ENCODE data around the gene VPS13A.
"Not testable (repeated sequence)": the region's sequence is repeated elsewhere in the genome, so short reads cannot be mapped to it uniquely, and the experiment has no call there.

Gene VPS13A

GRCh38 chr9:77316058-77316457, 138.7 kb downstream of the VPS13A start:
- no peak for DNase-seq

- no peak for DNase-seq
These were observed 147.7 kb downstream of the VPS13A start for GRCh38 chr9:77325058-77325457.

- DNase-seq: no peak
These were observed 150.8 kb downstream of the VPS13A start for GRCh38 chr9:77328102-77328501.

- DNase-seq: no peak
These were observed 192.7 kb downstream of the VPS13A start for GRCh38 chr9:77370064-77370463.

- DNase-seq: no peak
These were observed 196.9 kb downstream of the VPS13A start for GRCh38 chr9:77374266-77374665.

- DNase-seq: no peak
These were observed 198.7 kb downstream of the VPS13A start for GRCh38 chr9:77375956-77376532.

- DNase-seq: no peak
These were observed 207.1 kb downstream of the VPS13A start for GRCh38 chr9:77384406-77384805.

- no peak for DNase-seq
These were observed 208.9 kb downstream of the VPS13A start for GRCh38 chr9:77386187-77386586.

- DNase-seq: no peak
These were observed 214.5 kb downstream of the VPS13A start for GRCh38 chr9:77391834-77392233.

- DNase-seq: no peak
These were observed 215.0 kb downstream of the VPS13A start for GRCh38 chr9:77392328-77392727.

GRCh38 chr9:77398581-77398980, 221.2 kb downstream of the VPS13A start:
- not testable (repeated sequence) for DNase-seq

- no peak for DNase-seq
These were observed 222.6 kb downstream of the VPS13A start for GRCh38 chr9:77399964-77400363.

- no peak for DNase-seq
These were observed 225.0 kb downstream of the VPS13A start for GRCh38 chr9:77402286-77402685.

GRCh38 chr9:77403239-77403638, 225.9 kb downstream of the VPS13A start:
- DNase-seq: no peak

- DNase-seq: not testable (repeated sequence)
These were observed 231.2 kb downstream of the VPS13A start for GRCh38 chr9:77408521-77408920.

- DNase-seq: no peak
These were observed 240.2 kb downstream of the VPS13A start for GRCh38 chr9:77417566-77417965.

- DNase-seq: no peak
These were observed 240.9 kb downstream of the VPS13A start for GRCh38 chr9:77418226-77418625.

- DNase-seq: no peak
These were observed 243.3 kb downstream of the VPS13A start for GRCh38 chr9:77420641-77421040.

- DNase-seq: no peak
These were observed 244.4 kb downstream of the VPS13A start for GRCh38 chr9:77421506-77422265.

- no peak for DNase-seq
These were observed 245.6 kb downstream of the VPS13A start for GRCh38 chr9:77422969-77423368.

- no peak for DNase-seq
These were observed 246.5 kb downstream of the VPS13A start for GRCh38 chr9:77423841-77424240.

- DNase-seq: no peak
These were observed 247.7 kb downstream of the VPS13A start for GRCh38 chr9:77424993-77425392.

- DNase-seq: no peak
These were observed 249.4 kb downstream of the VPS13A start for GRCh38 chr9:77426712-77427111.

GRCh38 chr9:77427256-77427927, 250.1 kb downstream of the VPS13A start:
- DNase-seq: no peak

All from activated CD8-positive, alpha-beta memory T cell treated with anti-CD3 and anti-CD28 coated beads, Interleukin-2, amount 50 U/mL, for 48 hours (primary cell).